Karpas-422 (cell line): ENCODE data around the gene ATP8B4. TPM values are rescaled to one million over a fixed set of nuclear protein-coding genes. Genes with fewer than 3 reads are reported as not detected.

ENCODE experiments used
- DNase-seq: peaks from one replicate; pipeline ENCODE4 v3.0.0-alpha.2; 2015
- H2AFZ ChIP-seq: fragments of 200-600 bp; sonication (generic); 2 replicates; pipeline ENCODE4 v1.6.1; 2014; ENCODE audit warnings: antibody characterized with exemption, low read length, mixed read lengths
- H3K27ac ChIP-seq: fragments of 200-600 bp; sonication (generic); 2 replicates; pipeline ENCODE4 v1.5.1; 2014; ENCODE audit warnings: mild to moderate bottlenecking, low read length, moderate library complexity
- H3K27me3 ChIP-seq: fragments of 200-600 bp; sonication (generic); 2 replicates; pipeline ENCODE4 v1.6.1; 2014; ENCODE audit warnings: low read length, mixed read lengths
- H3K36me3 ChIP-seq: fragments of 200-600 bp; sonication (generic); 2 replicates; pipeline ENCODE4 v1.6.1; 2014; ENCODE audit warnings: low read length, mixed read lengths; ENCODE audit not compliant: insufficient read depth
- H3K4me1 ChIP-seq: fragments of 200-600 bp; sonication (generic); 2 replicates; pipeline ENCODE4 v1.6.1; 2014; ENCODE audit warnings: mild to moderate bottlenecking, low read length, mixed read lengths
- H3K4me2 ChIP-seq: fragments of 200-600 bp; sonication (generic); 2 replicates; pipeline ENCODE4 v1.6.1; 2014; ENCODE audit warnings: low read length, low read depth, mild to moderate bottlenecking; ENCODE audit not compliant: poor library complexity, severe bottlenecking
- H3K4me3 ChIP-seq: fragments of 200-600 bp; sonication (generic); 2 replicates; pipeline ENCODE4 v1.5.1; 2014; ENCODE audit warnings: mild to moderate bottlenecking, antibody characterized with exemption, low read length, mixed read lengths
- H3K79me2 ChIP-seq: fragments of 200-600 bp; sonication (generic); 2 replicates; pipeline ENCODE4 v1.6.1; 2014; ENCODE audit warnings: mild to moderate bottlenecking, low read length, mixed read lengths
- H3K9ac ChIP-seq: fragments of 200-600 bp; sonication (generic); 2 replicates; pipeline ENCODE4 v1.6.0; 2014; ENCODE audit warnings: low read length
- H3K9me2 ChIP-seq: fragments of 200-600 bp; sonication (generic), shearing (Covaris generic); replicated peaks from 2 replicates; pipeline ENCODE4 v1.6.0; 2014; ENCODE audit warnings: mild to moderate bottlenecking, low read length, moderate library complexity; ENCODE audit not compliant: insufficient read depth
- H3K9me3 ChIP-seq: fragments of 300-700, 200-600 bp; sonication (generic); 2 replicates; pipeline ENCODE4 v1.6.1; 2014; ENCODE audit warnings: low read length, mixed read lengths
- H4K20me1 ChIP-seq: fragments of 200-600 bp; sonication (generic); 2 replicates; pipeline ENCODE4 v1.6.1; 2014; ENCODE audit warnings: mild to moderate bottlenecking, antibody characterized with exemption, low read length, low read depth; ENCODE audit not compliant: insufficient read depth
- total RNA-seq: library from RNA; depleted of rRNA; stranded (reverse); fragments of >200 nt; shearing (Covaris generic); gene quantifications from 2 replicates; pipeline ENCODE4 v1.2.3, GENCODE V29; 2014; ENCODE audit warnings: low replicate concordance

The ATP8B4 gene
- total RNA-seq, 1 experiment from 2014 or later = not detected

- Histone ChIP-seq H3K4me2 (no peak overlapping the region), H3K9ac (no peak overlapping the region), H3K4me1 (no peaks in the 10 kb centered on the region), H3K36me3 (no peaks in the 10 kb centered on the region), H3K9me3 (no peaks in the 10 kb centered on the region), H4K20me1 (no peaks in the 10 kb centered on the region), H3K4me3 (no peak overlapping the region), H3K9me2 (no peaks in the 10 kb centered on the region), H3K79me2 (no peaks in the 10 kb centered on the region), H3K27me3 (no peaks in the 10 kb centered on the region), H2AFZ (no peak overlapping the region), H3K27ac (no peak overlapping the region)
- DNase-seq = no peak
Measured at GRCh38 chr15:49881433-49881832, 237.6 kb downstream of the ATP8B4 start.

GRCh38 chr15:49877873-49878521, 241.0 kb downstream of the ATP8B4 start:
- Histone ChIP-seq H3K4me1 (no peaks in the 10 kb centered on the region), H2AFZ (no peak overlapping the region), H3K27ac (no peak overlapping the region), H3K36me3 (no peaks in the 10 kb centered on the region), H3K79me2 (no peaks in the 10 kb centered on the region), H3K9me3 (no peaks in the 10 kb centered on the region), H3K4me3 (no peak overlapping the region), H4K20me1 (no peaks in the 10 kb centered on the region), H3K9ac (no peak overlapping the region), H3K9me2 (no peaks in the 10 kb centered on the region), H3K4me2 (no peak overlapping the region), H3K27me3 (no peaks in the 10 kb centered on the region)
- DNase-seq = no peak

- no peaks in the 10 kb centered on the region for H3K79me2 ChIP-seq
- no peak overlapping the region for H2AFZ ChIP-seq
- H3K27ac ChIP-seq = no peak overlapping the region
- H3K9me2 ChIP-seq = no peaks in the 10 kb centered on the region
- no peak overlapping the region for H3K9ac ChIP-seq
- H3K4me3 ChIP-seq = no peak overlapping the region
- no peaks in the 10 kb centered on the region for H4K20me1 ChIP-seq
- H3K4me2 ChIP-seq = no peak overlapping the region
- no peaks in the 10 kb centered on the region for H3K9me3 ChIP-seq
- no peaks in the 10 kb centered on the region for H3K36me3 ChIP-seq
- DNase-seq = no peak
- no peaks in the 10 kb centered on the region for H3K27me3 ChIP-seq
- no peaks in the 10 kb centered on the region for H3K4me1 ChIP-seq
Measured at GRCh38 chr15:49877117-49877872, 241.7 kb downstream of the ATP8B4 start.

GRCh38 chr15:49876401-49877038, 242.5 kb downstream of the ATP8B4 start:
- H3K36me3 ChIP-seq = no peaks in the 10 kb centered on the region
- no peaks in the 10 kb centered on the region for H3K9me3 ChIP-seq
- H3K9ac ChIP-seq = no peak overlapping the region
- no peaks in the 10 kb centered on the region for H4K20me1 ChIP-seq
- DNase-seq = peak; percentile 43
- no peaks in the 10 kb centered on the region for H3K9me2 ChIP-seq
- no peaks in the 10 kb centered on the region for H3K27me3 ChIP-seq
- no peaks in the 10 kb centered on the region for H3K79me2 ChIP-seq
- H3K4me2 ChIP-seq = no peak overlapping the region
- H2AFZ ChIP-seq = no peak overlapping the region
- no peak overlapping the region for H3K4me3 ChIP-seq
- no peaks in the 10 kb centered on the region for H3K4me1 ChIP-seq
- H3K27ac ChIP-seq = no peak overlapping the region

GRCh38 chr15:49875392-49875791, 243.6 kb downstream of the ATP8B4 start:
- Histone ChIP-seq H2AFZ (no peak overlapping the region), H3K4me1 (no peaks in the 10 kb centered on the region), H3K4me2 (no peak overlapping the region), H3K9ac (no peak overlapping the region), H3K36me3 (no peaks in the 10 kb centered on the region), H3K4me3 (no peak overlapping the region), H3K27me3 (no peaks in the 10 kb centered on the region), H3K9me2 (no peaks in the 10 kb centered on the region), H3K9me3 (no peaks in the 10 kb centered on the region), H3K79me2 (no peaks in the 10 kb centered on the region), H3K27ac (no peak overlapping the region), H4K20me1 (no peaks in the 10 kb centered on the region)
- peak; percentile 57 for DNase-seq

- Histone ChIP-seq H3K4me3 (no peak overlapping the region), H3K4me2 (no peak overlapping the region), H3K9me3 (no peaks in the 10 kb centered on the region), H2AFZ (no peak overlapping the region), H3K36me3 (no peaks in the 10 kb centered on the region), H3K79me2 (no peaks in the 10 kb centered on the region), H4K20me1 (no peaks in the 10 kb centered on the region), H3K9ac (no peak overlapping the region), H3K27ac (no peak overlapping the region), H3K27me3 (no peaks in the 10 kb centered on the region), H3K4me1 (no peaks in the 10 kb centered on the region), H3K9me2 (no peaks in the 10 kb centered on the region)
- no peak for DNase-seq
Measured at GRCh38 chr15:49870472-49870871, 248.6 kb downstream of the ATP8B4 start.

GRCh38 chr15:49868348-49868747, 250.7 kb downstream of the ATP8B4 start:
- Histone ChIP-seq H3K79me2 (no peaks in the 10 kb centered on the region), H2AFZ (no peak overlapping the region), H3K9me2 (no peaks in the 10 kb centered on the region), H3K9me3 (no peaks in the 10 kb centered on the region), H3K36me3 (no peaks in the 10 kb centered on the region), H3K4me2 (no peak overlapping the region), H4K20me1 (no peaks in the 10 kb centered on the region), H3K4me3 (no peak overlapping the region), H3K4me1 (no peaks in the 10 kb centered on the region), H3K9ac (no peak overlapping the region), H3K27me3 (no peaks in the 10 kb centered on the region), H3K27ac (no peak overlapping the region)
- DNase-seq = no peak

GRCh38 chr15:49865925-49866757, 252.9 kb downstream of the ATP8B4 start:
- no peaks in the 10 kb centered on the region for H3K9me2 ChIP-seq
- no peaks in the 10 kb centered on the region for H3K79me2 ChIP-seq
- H3K4me1 ChIP-seq = no peaks in the 10 kb centered on the region
- H3K9me3 ChIP-seq = no peaks in the 10 kb centered on the region
- no peaks in the 10 kb centered on the region for H4K20me1 ChIP-seq
- H3K4me2 ChIP-seq = no peak overlapping the region
- no peak overlapping the region for H2AFZ ChIP-seq
- no peak for DNase-seq
- H3K27ac ChIP-seq = no peak overlapping the region
- no peaks in the 10 kb centered on the region for H3K27me3 ChIP-seq
- no peak overlapping the region for H3K4me3 ChIP-seq
- no peaks in the 10 kb centered on the region for H3K36me3 ChIP-seq
- no peak overlapping the region for H3K9ac ChIP-seq
